Measurements from ENCODE around the gene SLCO4A1. TPM values are rescaled to one million over a fixed set of nuclear protein-coding genes. Genes with fewer than 3 reads are reported as not detected.

Gene SLCO4A1
- total and polyA plus RNA-seq, 12 donors: 1.5 to 52.7 (median 6.8) TPM

DNA sequence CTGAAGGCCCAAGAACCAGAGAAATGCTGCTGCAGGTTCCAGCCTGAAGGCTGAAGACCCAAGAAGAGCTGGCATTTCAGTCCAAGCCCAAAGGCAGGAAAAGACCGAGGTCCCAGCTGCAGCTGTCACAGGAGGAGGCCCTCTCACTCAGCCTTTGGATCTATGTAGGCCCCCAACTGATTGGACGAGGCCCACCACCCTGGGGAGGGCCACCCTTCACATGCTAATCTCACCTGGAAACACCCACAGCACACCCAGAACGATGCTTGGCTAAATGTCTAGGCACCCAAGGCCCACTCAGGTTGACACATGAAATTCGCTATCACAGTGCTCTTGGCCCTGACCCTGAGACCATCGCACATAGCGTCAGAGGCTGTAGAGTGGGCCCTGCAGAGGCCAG, 6.8 kb downstream of the SLCO4A1 start:
- DNase-seq (no peak), ATAC-seq (no peak)
- Histone ChIP-seq H3K36me3 (no peaks in the 10 kb centered on the region), H3K27me3 (peaks cover 0 to 5% (median 0%) of the 10 kb centered on the region in 7 donors), H3K4me1 (peaks cover 22 to 76% (median 67%) of the 10 kb centered on the region in 9 donors), H3K4me3 (no peak overlapping the region), H3K9me3 (no peaks in the 10 kb centered on the region), H3K27ac (no peak overlapping the region)
- intact Hi-C loops (cut with DNase I): loop anchor here in 1 of 10 donors (10.0 kb wide), 1 partner anchor 496 kb away; no protein-coding TSS in a partner anchor
- no peak for TF ChIP-seq CTCF (IDR thresholded peaks at IDR 0.05)
- WGBS, 2 donors: 91% methylated on average over 6 of the region's 6 CpGs

DNA sequence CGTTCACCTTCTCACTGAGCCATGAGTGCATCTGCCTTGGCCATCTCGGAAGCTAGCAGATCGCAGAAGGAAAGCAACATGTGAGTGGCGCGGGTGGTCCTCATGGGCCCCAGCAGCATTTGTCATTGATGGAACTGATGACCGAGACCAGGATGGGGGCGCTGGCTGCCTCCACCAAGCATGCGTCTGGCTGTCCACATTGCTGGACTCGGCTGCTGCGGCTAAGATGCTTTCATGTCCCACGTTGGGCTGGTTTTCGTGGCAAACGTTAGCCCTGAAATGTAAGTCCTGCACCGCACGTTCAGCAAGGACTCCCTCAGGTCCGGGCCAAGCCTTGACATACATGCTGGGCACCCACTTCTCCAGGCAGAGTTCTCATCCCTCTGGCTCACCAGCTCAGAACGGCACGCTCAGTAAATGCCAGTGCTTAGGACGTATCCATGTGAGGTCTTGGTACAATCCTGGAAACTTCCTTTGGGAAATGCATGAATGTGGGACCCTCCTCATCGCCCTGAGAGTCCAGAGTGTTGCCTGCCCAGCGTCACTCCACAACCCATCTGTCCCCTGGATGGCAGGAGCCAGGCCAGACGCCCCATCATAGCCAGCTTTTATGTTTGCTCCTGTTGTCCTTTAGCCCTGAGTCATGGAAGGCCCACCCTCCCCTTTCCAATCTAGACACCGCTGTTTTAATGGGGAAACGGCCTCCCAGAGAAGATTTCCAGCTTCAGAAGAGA, 8.4 kb downstream of the SLCO4A1 start:
- peak overlapping the region in 9 of 10 donors; percentile 66 to 95 (median 85) for H3K27ac ChIP-seq
- no peaks in the 10 kb centered on the region for H3K9me3 ChIP-seq
- no peak for DNase-seq
- WGBS, 2 donors: 91 to 92% methylated on average over 24 of the region's 24 CpGs
- peaks cover 0 to 3% (median 0%) of the 10 kb centered on the region in 7 donors for H3K27me3 ChIP-seq
- H3K4me1 ChIP-seq: peaks cover 16 to 67% (median 54%) of the 10 kb centered on the region in 9 donors
- intact Hi-C loops (cut with DNase I): no loop called here
- no peak for ATAC-seq
- TF ChIP-seq CTCF (IDR thresholded peaks at IDR 0.05): no peak
- no peaks in the 10 kb centered on the region for H3K36me3 ChIP-seq
- H3K4me3 ChIP-seq: peak overlapping the region in 1 of 10 donors; percentile 41

- Histone ChIP-seq H3K9me3 (no peaks in the 10 kb centered on the region), H3K36me3 (peaks cover 0 to 2% (median 0%) of the 10 kb centered on the region in 9 donors), H3K4me1 (peaks cover 16 to 61% (median 50%) of the 10 kb centered on the region in 9 donors), H3K27ac (peak overlapping the region; percentile 66 to 95 (median 84)), H3K4me3 (peak overlapping the region in 4 of 10 donors; percentile 8 to 41 (median 15)), H3K27me3 (no peaks in the 10 kb centered on the region)
- intact Hi-C loops (cut with DNase I): loop anchor here in 1 of 10 donors (1.0 kb wide), 1 partner anchor 28 kb away; no protein-coding TSS in a partner anchor
- no peak for TF ChIP-seq CTCF (IDR thresholded peaks at IDR 0.05)
- WGBS, 2 donors: 45 to 53% methylated on average over 24 of the region's 24 CpGs
- DNase-seq: peak; percentile 43 to 59
- peak in 7 of 8 donors; percentile 0 to 10 (median 1) for ATAC-seq
Measured at GRCh38 chr20:62651285-62652021, 9.2 kb downstream of the SLCO4A1 start.
